Measurements from ENCODE around the gene MST1. TPM values are rescaled to one million over a fixed set of nuclear protein-coding genes. Genes with fewer than 3 reads are reported as not detected.

The MST1 gene
- total RNA-seq, 2 experiments from 2014 or later, result 12.5 to 24.2 TPM

DNA sequence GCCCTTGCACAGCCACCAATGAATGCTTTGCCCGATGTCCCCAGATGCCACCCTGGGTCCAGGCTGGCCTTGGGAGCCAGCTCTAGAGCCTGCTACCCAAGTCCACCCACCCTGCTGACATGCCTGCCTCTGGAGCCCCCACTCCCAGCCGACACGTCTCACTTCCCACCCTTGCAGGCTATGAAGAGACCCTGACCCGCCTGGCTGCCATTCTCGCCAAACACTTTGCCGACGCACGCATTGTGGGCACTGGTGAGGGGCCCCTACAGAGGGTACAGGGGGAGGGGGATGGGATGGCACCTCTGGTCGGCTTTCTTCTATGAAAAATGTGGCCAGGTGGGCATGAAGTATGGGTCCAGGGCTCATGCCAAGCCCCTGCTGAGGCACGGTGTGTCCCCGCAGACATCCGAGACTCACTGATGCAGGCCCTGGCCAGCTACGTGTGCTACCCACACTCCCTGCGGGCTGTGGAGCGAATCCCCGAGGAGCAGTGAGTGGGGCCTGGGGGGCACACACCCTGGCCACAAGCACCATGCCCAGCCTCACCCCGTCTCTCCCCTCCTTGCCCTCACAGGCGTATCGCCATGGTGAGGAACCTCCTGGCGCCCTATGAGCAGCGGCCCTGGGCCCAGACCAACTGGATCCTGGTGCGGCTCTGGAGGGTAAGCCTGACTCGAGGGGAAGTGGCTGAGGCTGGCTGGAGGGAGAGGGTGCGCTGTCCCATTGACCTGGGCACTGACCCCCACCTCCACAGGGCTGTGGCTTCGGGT is 24.2 kb upstream of the MST1 start:
- DNase-seq (ENCODE audit: low spot score), result no peak
- ChIA-PET POLR2A (no interaction called here), CTCF (ENCODE audit: unreplicated experiment) (no interaction called here)
- BruUV-seq (replicated peaks), result no TSS peak
- intact Hi-C loops (cut with micrococcal nuclease; ENCODE audit: unreplicated experiment), result no loop called here
- Histone ChIP-seq H3K9me3 (ENCODE audit: low read length) (no peaks in the 10 kb centered on the region), H3K4me3 (ENCODE audit: low read depth, low read length, poor library complexity, severe bottlenecking) (no peak overlapping the region), H3K36me3 (ENCODE audit: insufficient read depth, low read length) (peaks cover 20% of the 10 kb centered on the region; the same call in 1 of the 2 replicates), H2AFZ (ENCODE audit: low read length) (no peak overlapping the region), H3K27ac (ENCODE audit: low read depth, low read length, poor library complexity, severe bottlenecking) (no peak overlapping the region), H4K20me1 (ENCODE audit: insufficient read depth, low read length) (no peaks in the 10 kb centered on the region), H3K9me2 (ENCODE audit: insufficient read depth, low read length) (no peaks in the 10 kb centered on the region), H3K4me1 (ENCODE audit: insufficient read depth, low read length, poor library complexity, severe bottlenecking) (no peaks in the 10 kb centered on the region), H3K79me2 (ENCODE audit: insufficient read depth, low read depth, low read length) (no peaks in the 10 kb centered on the region), H3K4me2 (ENCODE audit: low read length) (no peak overlapping the region)
- TF ChIP-seq, protein P1, sequence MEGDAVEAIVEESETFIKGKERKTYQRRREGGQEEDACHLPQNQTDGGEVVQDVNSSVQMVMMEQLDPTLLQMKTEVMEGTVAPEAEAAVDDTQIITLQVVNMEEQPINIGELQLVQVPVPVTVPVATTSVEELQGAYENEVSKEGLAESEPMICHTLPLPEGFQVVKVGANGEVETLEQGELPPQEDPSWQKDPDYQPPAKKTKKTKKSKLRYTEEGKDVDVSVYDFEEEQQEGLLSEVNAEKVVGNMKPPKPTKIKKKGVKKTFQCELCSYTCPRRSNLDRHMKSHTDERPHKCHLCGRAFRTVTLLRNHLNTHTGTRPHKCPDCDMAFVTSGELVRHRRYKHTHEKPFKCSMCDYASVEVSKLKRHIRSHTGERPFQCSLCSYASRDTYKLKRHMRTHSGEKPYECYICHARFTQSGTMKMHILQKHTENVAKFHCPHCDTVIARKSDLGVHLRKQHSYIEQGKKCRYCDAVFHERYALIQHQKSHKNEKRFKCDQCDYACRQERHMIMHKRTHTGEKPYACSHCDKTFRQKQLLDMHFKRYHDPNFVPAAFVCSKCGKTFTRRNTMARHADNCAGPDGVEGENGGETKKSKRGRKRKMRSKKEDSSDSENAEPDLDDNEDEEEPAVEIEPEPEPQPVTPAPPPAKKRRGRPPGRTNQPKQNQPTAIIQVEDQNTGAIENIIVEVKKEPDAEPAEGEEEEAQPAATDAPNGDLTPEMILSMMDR (conservative IDR thresholded peaks at IDR 0.05; ENCODE audit: low read length), result no peak
- no peak for TF ChIP-seq EZH2phosphoT487 (IDR thresholded peaks at IDR 0.05; ENCODE audit: borderline replicate concordance, low read depth, low read length)

DNA sequence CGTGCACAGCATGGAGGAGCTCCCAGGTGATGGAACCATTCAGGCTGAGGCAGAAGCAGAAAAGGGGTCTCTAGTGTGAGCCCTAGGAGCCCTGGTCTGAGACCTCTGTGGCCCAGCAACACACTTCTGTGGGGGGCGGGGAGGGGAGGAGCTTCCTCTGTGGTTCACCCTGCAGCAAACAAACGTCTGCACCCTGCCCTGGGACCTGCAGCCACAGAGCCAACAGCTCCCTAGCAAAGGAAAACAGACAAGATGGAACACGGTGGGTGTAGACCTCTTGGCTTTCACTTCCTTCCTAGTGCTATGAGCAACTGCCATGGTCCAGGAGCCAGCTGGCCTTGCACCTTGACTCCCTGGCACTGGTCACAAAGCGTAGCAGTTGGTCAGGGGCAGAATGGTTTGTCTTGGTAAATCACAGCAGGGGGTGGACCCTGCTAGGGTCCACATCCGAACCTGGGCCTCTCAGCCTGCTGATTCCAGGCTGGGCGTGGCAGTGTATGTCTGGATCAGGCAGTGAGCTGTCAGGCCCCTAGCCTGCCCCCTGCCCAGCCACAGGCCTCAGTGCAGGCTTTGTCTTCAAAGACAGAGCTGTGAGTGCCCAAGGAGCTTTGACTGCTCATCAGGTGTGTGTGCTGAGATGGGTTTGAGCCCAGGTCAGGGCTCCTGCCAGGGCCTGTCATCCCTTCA is 23.5 kb upstream of the MST1 start:
- intact Hi-C loops (cut with micrococcal nuclease; ENCODE audit: unreplicated experiment), result no loop called here
- Histone ChIP-seq H2AFZ (ENCODE audit: low read length) (no peak overlapping the region), H3K4me2 (ENCODE audit: low read length) (no peak overlapping the region), H3K9me3 (ENCODE audit: low read length) (no peaks in the 10 kb centered on the region), H3K79me2 (ENCODE audit: insufficient read depth, low read depth, low read length) (no peaks in the 10 kb centered on the region), H3K4me1 (ENCODE audit: insufficient read depth, low read length, poor library complexity, severe bottlenecking) (no peaks in the 10 kb centered on the region), H3K27ac (ENCODE audit: low read depth, low read length, poor library complexity, severe bottlenecking) (no peak overlapping the region), H3K9me2 (ENCODE audit: insufficient read depth, low read length) (no peaks in the 10 kb centered on the region), H3K4me3 (ENCODE audit: low read depth, low read length, poor library complexity, severe bottlenecking) (no peak overlapping the region), H4K20me1 (ENCODE audit: insufficient read depth, low read length) (no peaks in the 10 kb centered on the region), H3K36me3 (ENCODE audit: insufficient read depth, low read length) (peaks cover 13% of the 10 kb centered on the region; the same call in 1 of the 2 replicates)
- ChIA-PET POLR2A (no interaction called here), CTCF (ENCODE audit: unreplicated experiment) (no interaction called here)
- DNase-seq (ENCODE audit: low spot score), result no peak
- TF ChIP-seq, protein P1 (conservative IDR thresholded peaks at IDR 0.05; ENCODE audit: low read length), result no peak
- no peak for TF ChIP-seq EZH2phosphoT487 (IDR thresholded peaks at IDR 0.05; ENCODE audit: borderline replicate concordance, low read depth, low read length)
- no TSS peak for BruUV-seq (replicated peaks)

GRCh38 chr3:49712166-49712565 is 22.9 kb upstream of the MST1 start:
- TF ChIP-seq EZH2phosphoT487 (IDR thresholded peaks at IDR 0.05; ENCODE audit: borderline replicate concordance, low read depth, low read length), result no peak
- TF ChIP-seq, protein P1 (conservative IDR thresholded peaks at IDR 0.05; ENCODE audit: low read length), result no peak
- CTCF ChIA-PET (ENCODE audit: unreplicated experiment), result no interaction called here

More at GRCh38 chr3:49712166-49712565, 22.9 kb upstream of the MST1 start:
- Histone ChIP-seq H3K9me3 (ENCODE audit: low read length) (no peaks in the 10 kb centered on the region), H3K27ac (ENCODE audit: low read depth, low read length, poor library complexity, severe bottlenecking) (no peak overlapping the region), H3K9me2 (ENCODE audit: insufficient read depth, low read length) (no peaks in the 10 kb centered on the region), H4K20me1 (ENCODE audit: insufficient read depth, low read length) (no peaks in the 10 kb centered on the region), H3K4me1 (ENCODE audit: insufficient read depth, low read length, poor library complexity, severe bottlenecking) (no peaks in the 10 kb centered on the region), H3K79me2 (ENCODE audit: insufficient read depth, low read depth, low read length) (no peaks in the 10 kb centered on the region), H2AFZ (ENCODE audit: low read length) (no peak overlapping the region), H3K36me3 (ENCODE audit: insufficient read depth, low read length) (peaks cover 11% of the 10 kb centered on the region; the same call in 1 of the 2 replicates), H3K4me3 (ENCODE audit: low read depth, low read length, poor library complexity, severe bottlenecking) (no peak overlapping the region), H3K4me2 (ENCODE audit: low read length) (no peak overlapping the region)
- no peak for DNase-seq (ENCODE audit: low spot score)
- POLR2A ChIA-PET, result interaction anchor here (0.7 kb wide), 1 partner anchor 10 kb away, joined by 3 read pairs; no protein-coding TSS in a partner anchor
- intact Hi-C loops (cut with micrococcal nuclease; ENCODE audit: unreplicated experiment), result no loop called here
- no TSS peak for BruUV-seq (replicated peaks)

Measured in OCI-LY7 (cell line).